K562 (cell line): ENCODE measurements around the gene WWOX. TPM values are rescaled to one million over a fixed set of nuclear protein-coding genes. Genes with fewer than 3 reads are reported as not detected.

Experiments
- ATAC-seq: fragments of 200-7000 bp; cut with Tn5 transposase; 3 replicates; pipeline ENCODE4 v1.9.1; 2020; ENCODE audit warnings: moderate library complexity
- BruUV-seq: library from RNA; stranded (reverse); fragments of 400-500 nt; replicated peaks from 2 replicates; lab custom pipeline; 2021; lab: Mats Ljungman, UMichigan
- CTCF ChIA-PET: fragments of 300-600 bp; formaldehyde crosslinking; extraction: SDS; loops from one replicate; lab custom pipeline; 2021; ENCODE audit warnings: low intra/inter-chr PET ratio; lab: Yijun Ruan, JAX
- POLR2A ChIA-PET: fragments of 300-600, 350-650 bp; sonication (Branson Sonifier 250); formaldehyde crosslinking; extraction: SDS; loops from one replicate; lab custom pipeline; 2021; ENCODE audit warnings: antibody characterized with exemption, inconsistent platforms; lab: Yijun Ruan, JAX
- DNase-seq, 4 experiments: peaks; one replicate each; pipeline versions ENCODE4 v3.0.0 to v3.0.0-alpha.2; 2011 to 2018; ENCODE audit warnings: low spot score in 3 of 4, mixed read lengths in 3 of 4; ENCODE audit errors: extremely low read depth in 1 of 4
- FAIRE-seq: peaks from 2 replicates; lab custom pipeline; 2011; peaks lifted over from hg19 to GRCh38; lab: Jason Lieb, UNC
- H2AFZ ChIP-seq: 2 replicates; pipeline ENCODE4 v1.6.0; 2011; ENCODE audit warnings: low read depth, low read length, control low read depth, inconsistent platforms
- H3K27ac ChIP-seq: fragments of 200-600 bp; 3 replicates; pipeline ENCODE4 v1.8.0; 2011; ENCODE audit warnings: low read depth, mild to moderate bottlenecking, control low read depth, inconsistent platforms, low read length, moderate library complexity, mixed read lengths; ENCODE audit errors: extremely low read depth
- H3K27me3 ChIP-seq, 2 experiments: fragments of 300-600 bp in 1 of 2; 2 replicates in 1 of 2; 3 replicates in 1 of 2; pipeline versions ENCODE4 v1.6.0 to v1.8.0; 2011; ENCODE audit warnings: inconsistent platforms in 2 of 2, low read length in 2 of 2, mild to moderate bottlenecking in 1 of 2, mixed read lengths in 1 of 2, moderate library complexity in 1 of 2; ENCODE audit not compliant: control insufficient read depth in 2 of 2, insufficient read depth in 2 of 2
- H3K36me3 ChIP-seq: fragments of 300-600 bp; 3 replicates; pipeline ENCODE4 v1.8.0; 2011; ENCODE audit warnings: mild to moderate bottlenecking, low read length, inconsistent platforms; ENCODE audit not compliant: control insufficient read depth, insufficient read depth
- H3K4me1 ChIP-seq, 2 experiments: fragments of 200-600 bp in 1 of 2; replicated peaks in 1 of 2; 2 replicates in 1 of 2; 3 replicates in 1 of 2; pipeline versions ENCODE4 v1.5.1 to v1.8.0; 2011; ENCODE audit warnings: inconsistent platforms in 2 of 2, low read length in 2 of 2, mild to moderate bottlenecking in 1 of 2, mixed read lengths in 1 of 2, moderate library complexity in 1 of 2; ENCODE audit not compliant: control insufficient read depth in 2 of 2, insufficient read depth in 2 of 2
- H3K4me2 ChIP-seq: 2 replicates; pipeline ENCODE4 v1.6.1; 2011; ENCODE audit warnings: low read length, control low read depth, inconsistent platforms, mixed read lengths; ENCODE audit not compliant: insufficient read depth
- H3K4me3 ChIP-seq: fragments of 200-600 bp; sonication (generic), shearing (Covaris generic); 2 replicates; pipeline ENCODE4 v1.5.1; 2016; ENCODE audit warnings: control low read depth, inconsistent platforms
- H3K79me2 ChIP-seq: fragments of 200-600 bp; 3 replicates; pipeline ENCODE4 v1.8.0; 2011; ENCODE audit warnings: low read length, inconsistent platforms; ENCODE audit not compliant: control insufficient read depth, insufficient read depth
- H3K9ac ChIP-seq, 2 experiments: 2 replicates each; pipeline versions ENCODE4 v1.6.0 to v1.6.1; 2011; ENCODE audit warnings: low read depth in 2 of 2, low read length in 2 of 2, control low read depth in 1 of 2, inconsistent platforms in 1 of 2, mild to moderate bottlenecking in 1 of 2, mixed read lengths in 1 of 2; ENCODE audit not compliant: insufficient read depth in 1 of 2
- H3K9me1 ChIP-seq: one replicate; pipeline ENCODE4 v1.6.0; 2011; ENCODE audit warnings: inconsistent platforms, mild to moderate bottlenecking, low read length, moderate library complexity; ENCODE audit not compliant: control insufficient read depth, insufficient read depth
- H3K9me3 ChIP-seq: replicated peaks from 2 replicates; pipeline ENCODE4 v1.5.1; 2011; ENCODE audit warnings: low read depth, low read length, inconsistent platforms; ENCODE audit not compliant: control insufficient read depth, insufficient read depth
- H4K20me1 ChIP-seq: replicated peaks from 2 replicates; pipeline ENCODE4 v1.6.1; 2011; ENCODE audit warnings: low read length, inconsistent platforms, mixed read lengths; ENCODE audit not compliant: control insufficient read depth, insufficient read depth
- BCLAF1 ChIP-seq, 2 experiments: fragments of 450-650 bp in 1 of 2; IDR thresholded peaks; 2 replicates each; pipeline ENCODE4 v1.6.1; 2011 to 2017; ENCODE audit warnings: low read depth in 2 of 2, antibody characterized with exemption in 1 of 2, borderline replicate concordance in 1 of 2, low read length in 1 of 2, mild to moderate bottlenecking in 1 of 2, mixed read lengths in 1 of 2; ENCODE audit not compliant: control insufficient read depth in 1 of 2
- CSDE1 ChIP-seq, 2 experiments: fragments of 450-650 bp; IDR thresholded peaks; 2 replicates each; pipeline ENCODE4 v1.6.1; 2016; ENCODE audit warnings: mild to moderate bottlenecking in 1 of 2
- EP400 ChIP-seq: fragments of 450-650 bp; IDR thresholded peaks from 2 replicates; pipeline ENCODE4 v1.6.1; 2017; ENCODE audit warnings: antibody characterized with exemption, mild to moderate bottlenecking, moderate library complexity
- FOXK2 ChIP-seq, 2 experiments: fragments of 450-650 bp; IDR thresholded peaks in 1 of 2; conservative IDR thresholded peaks in 1 of 2; 2 replicates each; pipeline ENCODE4 v1.6.1; 2016; ENCODE audit warnings: low read depth in 2 of 2, mild to moderate bottlenecking in 1 of 2
- HOMEZ ChIP-seq: fragments of 250-450 bp; sonication (Bioruptor Pico); IDR thresholded peaks from 2 replicates; pipeline ENCODE4 v1.4.0; 2020; ENCODE audit warnings: mild to moderate bottlenecking, moderate library complexity
- SIN3B ChIP-seq: fragments of 450-650 bp; IDR thresholded peaks from 2 replicates; pipeline ENCODE4 v1.6.1; 2017; ENCODE audit warnings: low read depth, mild to moderate bottlenecking, moderate library complexity
- TEAD4 ChIP-seq, 2 experiments: sonication (generic) in 1 of 2; formaldehyde crosslinking in 1 of 2; IDR thresholded peaks; 2 replicates each; pipeline versions ENCODE4 v1.6.1 to v1.8.0; 2012 to 2022; ENCODE audit warnings: borderline replicate concordance in 1 of 2, inconsistent platforms in 1 of 2, low read length in 1 of 2, mild to moderate bottlenecking in 1 of 2, missing genetic modification reagents in 1 of 2
- ZNF121 ChIP-seq: sonication (generic); formaldehyde crosslinking; conservative IDR thresholded peaks from 2 replicates; pipeline ENCODE4 v1.8.0; 2022; ENCODE audit warnings: missing genetic modification reagents
- WGBS: fragments of 100-300 bp; shearing (Covaris generic); methylation state at CpG from one replicate; pipeline ENCODE4 v1.1.6; 2016; ENCODE audit warnings: low coverage, mixed read lengths; ENCODE audit not compliant: insufficient coverage; ENCODE audit errors: missing lambda C conversion rate; 5-methylcytosine and 5-hydroxymethylcytosine counted together
- in situ Hi-C: fragments of 300-500 bp; cut with MboI; formaldehyde crosslinking; loops from 4 replicates; pipeline ENCODE4 v1.15.0; 2018; ENCODE audit warnings: inconsistent platforms, mixed read lengths
- intact Hi-C: fragments of 100-400 bp; cut with micrococcal nuclease; formaldehyde crosslinking; loops from 2 replicates; pipeline ENCODE4 v1.14.2; 2022
- polyA plus RNA-seq, 8 experiments: library from polyadenylated mRNA; depleted of rRNA in 4 of 8; stranded (reverse) in 5 of 8; unstranded in 3 of 8; fragments of >200 nt; fragmentation: Nextera tagmentation in 2 of 8; fragmentation: Illumina TruSeq in 1 of 8; extraction: Ambion mirVana in 2 of 8; extraction: Trizol in 1 of 8; gene quantifications; 2 replicates each; pipeline versions ENCODE4 v1.2.1 to v1.2.3, GENCODE V29; 2011 to 2014; ENCODE audit warnings: inconsistent platforms in 1 of 8, missing spikeins in 1 of 8
- total RNA-seq, 7 experiments: library from RNA; depleted of rRNA in 6 of 7; stranded (reverse); fragments of >200 nt in 6 of 7; fragmentation: Illumina TruSeq in 2 of 7; extraction: Trizol in 2 of 7; gene quantifications; 2 replicates each; pipeline versions ENCODE4 v1.2.1 to v1.2.3, GENCODE V29; 2011 to 2021; ENCODE audit warnings: low replicate concordance in 1 of 7
- TF ChIP-seq, protein P1 (sequence below): sonication (generic); formaldehyde crosslinking; IDR thresholded peaks from 2 replicates; pipeline ENCODE4 v1.8.0; 2022; ENCODE audit warnings: missing genetic modification reagents, mild to moderate bottlenecking, borderline replicate concordance
- TF ChIP-seq, protein P2 (sequence below): fragments of 250-450 bp; sonication (Bioruptor Pico); IDR thresholded peaks from 2 replicates; pipeline ENCODE4 v1.5.0; 2021
- TF ChIP-seq, protein P3 (sequence below): fragments of 250-450 bp; sonication (Bioruptor Pico); IDR thresholded peaks from 2 replicates; pipeline ENCODE4 v1.8.0; 2021; ENCODE audit warnings: moderate library complexity, mild to moderate bottlenecking, inconsistent platforms

The WWOX gene
- total and polyA plus RNA-seq, 9 of the 15 experiments (the other 6 are each of a cell fraction or from before 2014, with no cell fraction given), result 1.6 to 22.7 (median 8.1) TPM

DNA sequence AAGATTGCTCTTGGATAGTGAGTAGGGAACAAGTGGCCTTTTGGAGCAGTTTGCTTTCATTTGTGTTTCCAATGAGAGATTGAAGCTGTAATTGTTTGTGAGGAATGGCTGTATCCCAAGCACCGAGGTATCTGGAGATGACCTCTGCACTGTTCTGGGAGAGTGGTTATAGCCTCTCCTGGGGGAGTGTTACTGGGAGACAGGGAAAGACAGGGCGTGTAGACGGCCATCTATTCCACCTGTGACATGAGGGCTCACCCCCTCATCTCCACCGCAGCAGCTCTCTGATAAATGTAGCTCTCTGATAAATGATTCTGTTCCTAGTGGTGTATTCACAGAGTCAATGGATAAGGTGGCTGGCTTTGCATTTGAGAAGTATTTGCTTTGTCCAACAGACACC is 1107.4 kb downstream of the WWOX start (continued):
- TF ChIP-seq BCLAF1 (IDR thresholded peaks at IDR 0.05; ENCODE audit: borderline replicate concordance in 1 of 2, control insufficient read depth in 1 of 2, low read depth in 2 of 2, low read length in 1 of 2), result no peak

DNA sequence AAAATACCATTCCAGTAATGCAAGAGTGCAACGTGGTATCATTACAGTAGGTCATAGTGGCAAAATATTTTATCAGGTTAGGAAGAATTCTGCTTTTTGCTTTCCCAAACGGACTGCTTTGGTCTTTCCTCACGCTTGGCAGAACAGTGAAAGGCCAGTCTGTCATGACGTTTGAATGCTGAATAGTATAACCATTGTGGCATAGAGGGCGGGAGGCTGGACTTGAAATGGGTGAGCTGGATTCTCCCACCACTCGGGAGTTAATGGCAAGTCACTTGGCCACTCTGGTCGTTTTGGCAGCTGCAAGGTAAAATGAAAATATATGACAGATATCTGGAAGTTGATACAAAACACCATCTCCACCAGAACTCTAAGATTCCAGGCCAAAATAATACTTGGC is 1109.9 kb downstream of the WWOX start:
- no TSS peak for BruUV-seq
- ChIA-PET POLR2A (interaction anchor here (1.3 kb wide), 1 partner anchor 9 kb away, joined by 3 read pairs; no protein-coding TSS in a partner anchor), CTCF (no interaction called here)
- Histone ChIP-seq H3K4me1 (no peaks in the 10 kb centered on the region), H3K4me3 (no peak overlapping the region), H4K20me1 (0 out of 2 replicates have a peak, but pooled peaks cover 3% of the 10 kb centered on the region), H3K4me2 (no peak overlapping the region), H3K36me3 (no peaks in the 10 kb centered on the region), H3K9me1 (no peaks in the 10 kb centered on the region), H3K9me3 (no peaks in the 10 kb centered on the region), H3K9ac (no peak overlapping the region), H2AFZ (no peak overlapping the region), H3K79me2 (no peaks in the 10 kb centered on the region), H3K27ac (no peak overlapping the region), H3K27me3 (peaks cover 2 to 18% of the 10 kb centered on the region in 2 experiments; a peak in 4 of 5 replicates)
- DNase-seq (no peak), ATAC-seq (no peak), FAIRE-seq (no peak)
- 0% methylated on average over 7 of the region's 7 CpGs for WGBS
- in situ Hi-C loops, result no loop called here
- intact Hi-C loops, result no loop called here
- no peak for TF ChIP-seq ZNF121 (CRISPR knock-in tag)
- TF ChIP-seq, protein P1, sequence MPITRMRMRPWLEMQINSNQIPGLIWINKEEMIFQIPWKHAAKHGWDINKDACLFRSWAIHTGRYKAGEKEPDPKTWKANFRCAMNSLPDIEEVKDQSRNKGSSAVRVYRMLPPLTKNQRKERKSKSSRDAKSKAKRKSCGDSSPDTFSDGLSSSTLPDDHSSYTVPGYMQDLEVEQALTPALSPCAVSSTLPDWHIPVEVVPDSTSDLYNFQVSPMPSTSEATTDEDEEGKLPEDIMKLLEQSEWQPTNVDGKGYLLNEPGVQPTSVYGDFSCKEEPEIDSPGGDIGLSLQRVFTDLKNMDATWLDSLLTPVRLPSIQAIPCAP (CRISPR knock-in tag), result no peak
- no peak for TF ChIP-seq CSDE1 (IDR thresholded peaks at IDR 0.05)
- no peak for TF ChIP-seq TEAD4 (IDR thresholded peaks at IDR 0.05; ENCODE audit: low read length)
- TF ChIP-seq TEAD4 (CRISPR knock-in tag; IDR thresholded peaks at IDR 0.05; ENCODE audit: borderline replicate concordance), result no peak
- TF ChIP-seq, protein P2, sequence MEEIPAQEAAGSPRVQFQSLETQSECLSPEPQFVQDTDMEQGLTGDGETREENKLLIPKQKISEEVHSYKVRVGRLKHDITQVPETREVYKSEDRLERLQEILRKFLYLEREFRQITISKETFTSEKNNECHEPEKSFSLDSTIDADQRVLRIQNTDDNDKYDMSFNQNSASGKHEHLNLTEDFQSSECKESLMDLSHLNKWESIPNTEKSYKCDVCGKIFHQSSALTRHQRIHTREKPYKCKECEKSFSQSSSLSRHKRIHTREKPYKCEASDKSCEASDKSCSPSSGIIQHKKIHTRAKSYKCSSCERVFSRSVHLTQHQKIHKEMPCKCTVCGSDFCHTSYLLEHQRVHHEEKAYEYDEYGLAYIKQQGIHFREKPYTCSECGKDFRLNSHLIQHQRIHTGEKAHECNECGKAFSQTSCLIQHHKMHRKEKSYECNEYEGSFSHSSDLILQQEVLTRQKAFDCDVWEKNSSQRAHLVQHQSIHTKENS, result no peak
- TF ChIP-seq EP400, result no peak
- TF ChIP-seq HOMEZ, result no peak
- no peak for TF ChIP-seq FOXK2 (conservative IDR thresholded peaks at IDR 0.05 in 1 of 2, IDR thresholded peaks at IDR 0.05 in 1 of 2; ENCODE audit: low read depth in 2 of 2)
- TF ChIP-seq SIN3B, result no peak
- TF ChIP-seq, protein P3, sequence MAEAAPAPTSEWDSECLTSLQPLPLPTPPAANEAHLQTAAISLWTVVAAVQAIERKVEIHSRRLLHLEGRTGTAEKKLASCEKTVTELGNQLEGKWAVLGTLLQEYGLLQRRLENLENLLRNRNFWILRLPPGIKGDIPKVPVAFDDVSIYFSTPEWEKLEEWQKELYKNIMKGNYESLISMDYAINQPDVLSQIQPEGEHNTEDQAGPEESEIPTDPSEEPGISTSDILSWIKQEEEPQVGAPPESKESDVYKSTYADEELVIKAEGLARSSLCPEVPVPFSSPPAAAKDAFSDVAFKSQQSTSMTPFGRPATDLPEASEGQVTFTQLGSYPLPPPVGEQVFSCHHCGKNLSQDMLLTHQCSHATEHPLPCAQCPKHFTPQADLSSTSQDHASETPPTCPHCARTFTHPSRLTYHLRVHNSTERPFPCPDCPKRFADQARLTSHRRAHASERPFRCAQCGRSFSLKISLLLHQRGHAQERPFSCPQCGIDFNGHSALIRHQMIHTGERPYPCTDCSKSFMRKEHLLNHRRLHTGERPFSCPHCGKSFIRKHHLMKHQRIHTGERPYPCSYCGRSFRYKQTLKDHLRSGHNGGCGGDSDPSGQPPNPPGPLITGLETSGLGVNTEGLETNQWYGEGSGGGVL (CRISPR knock-in tag), result no peak
